ENCODE data around the gene DNAJC4. TPM values are rescaled to one million over a fixed set of nuclear protein-coding genes. Genes with fewer than 3 reads are reported as not detected.

DNAJC4 gene
- total and polyA plus RNA-seq, 2 of the 8 experiments (the other 6 are each of a cell fraction or from before 2014, with no cell fraction given) = 14.6 to 31.0 TPM

- Histone ChIP-seq H3K27ac (ENCODE audit: low read depth, low read length) (no peak overlapping the region), H2BK5ac (ENCODE audit: low read depth, low read length) (no peak overlapping the region), H2AK5ac (ENCODE audit: low read depth, low read length) (no peak overlapping the region), H2AFZ (ENCODE audit: low read length) (no peak overlapping the region), H3K4ac (replicated peaks; ENCODE audit: insufficient read length, low read depth, low read length) (no peak overlapping the region), H3K9ac (replicated peaks in 1 of 4; ENCODE audit: extremely low read depth in 1 of 4, low read depth in 3 of 4, low read length in 3 of 4) (no peak overlapping the region), H4K5ac (ENCODE audit: insufficient read length, low read depth, low read length) (no peak overlapping the region), H3K9me3 (ENCODE audit: insufficient read depth in 2 of 2, low read depth in 1 of 2, low read length in 1 of 2) (no peaks in the 10 kb centered on the region), H4K91ac (replicated peaks; ENCODE audit: insufficient read length, low read length) (no peak overlapping the region), H3K14ac (ENCODE audit: insufficient read length) (no peak overlapping the region), H3K23ac (ENCODE audit: insufficient read length) (no peak overlapping the region), H3K56ac (replicated peaks; ENCODE audit: insufficient read length, low read depth, low read length) (no peak overlapping the region), H3K4me1 (replicated peaks in 1 of 4; ENCODE audit: control insufficient read depth in 3 of 4, insufficient read depth in 4 of 4, low read length in 3 of 4) (peaks cover 0 to 23% (median 18%) of the 10 kb centered on the region in 4 experiments; a peak in 6 of 7 replicates), H3K4me3 (ENCODE audit: extremely low read depth in 1 of 4, insufficient read depth in 2 of 4, low read depth in 3 of 4, low read length in 4 of 4) (no peak overlapping the region), H3K23me2 (ENCODE audit: low read depth, low read length) (peaks cover 10% of the 10 kb centered on the region; the same call in 1 of the 2 replicates), H2BK12ac (ENCODE audit: low read depth, low read length) (no peak overlapping the region), H2BK120ac (replicated peaks; ENCODE audit: low read depth, low read length) (no peak overlapping the region), H3K27me3 (replicated peaks in 1 of 4; ENCODE audit: control insufficient read depth in 3 of 4, extremely low read depth in 1 of 4, insufficient read depth in 3 of 4, low read length in 3 of 4) (no peaks in the 10 kb centered on the region), H3K36me3 (ENCODE audit: control insufficient read depth in 2 of 4, insufficient read depth in 4 of 4, low read length in 3 of 4) (peaks cover 12 to 44% (median 24%) of the 10 kb centered on the region in 4 experiments), H3K4me2 (ENCODE audit: insufficient read depth in 1 of 2, low read depth in 2 of 2, low read length in 2 of 2) (no peak overlapping the region), H3K79me1 (ENCODE audit: low read depth, low read length) (peaks cover 2% of the 10 kb centered on the region; the same call in 1 of the 2 replicates), H4K20me1 (replicated peaks in 1 of 2; ENCODE audit: control insufficient read depth in 1 of 2, insufficient read depth in 2 of 2, low read length in 2 of 2) (peaks cover 10 to 22% of the 10 kb centered on the region in 2 experiments), H2BK20ac (ENCODE audit: low read length) (no peak overlapping the region), H4K8ac (ENCODE audit: extremely low read depth, insufficient read depth, low read length) (no peak overlapping the region), H3K18ac (ENCODE audit: extremely low read depth, low read length) (no peak overlapping the region), H3K79me2 (ENCODE audit: control insufficient read depth in 1 of 2, insufficient read depth in 2 of 2, low read length in 2 of 2) (peaks cover 0 to 23% of the 10 kb centered on the region in 2 experiments; a peak in 1 of 4 replicates), H2BK15ac (ENCODE audit: low read length) (no peak overlapping the region)
- WGBS, 2 experiments (ENCODE audit: extremely low coverage in 1 of 2, insufficient coverage in 1 of 2, insufficient read length in 1 of 2, insufficient replicate concordance in 2 of 2, low coverage in 1 of 2, low lambda C conversion rate in 2 of 2, missing lambda C conversion rate in 1 of 2) = 92% methylated on average over 7 of the region's 7 CpGs; no CpG with 5 or more reads in 1 of the 2 experiments
- POLR2A ChIA-PET (ENCODE audit: partially characterized antibody) = interaction anchor here (0.7 to 7.1 kb wide), 4 partner anchors 10 to 49 kb away, joined by 3 to 101 read pairs (median 20); partner anchors contain the start of genes FKBP2 and PPP1R14B
- DNase-seq (ENCODE audit: low read depth in 1 of 2, low spot score in 2 of 2) (no peak), FAIRE-seq (no peak)
- CTCF ChIA-PET (ENCODE audit: partially characterized antibody) = interaction anchor here (0.6 to 5.9 kb wide), 9 partner anchors 11 to 101 kb away, joined by 3 to 62 read pairs (median 4); no protein-coding TSS in a partner anchor
- TF ChIP-seq RAD21 (IDR thresholded peaks at IDR 0.05 in 1 of 2, conservative IDR thresholded peaks at IDR 0.05 in 1 of 2; ENCODE audit: low read depth in 2 of 2, low read length in 2 of 2) = no peak
- TF ChIP-seq TBP (IDR thresholded peaks at IDR 0.05; ENCODE audit: low read depth, low read length) = no peak
- TF ChIP-seq BRCA1 (IDR thresholded peaks at IDR 0.05; ENCODE audit: low read depth, low read length) = no peak
- TF ChIP-seq EZH2 (IDR thresholded peaks at IDR 0.05; ENCODE audit: low read depth, low read length, severe bottlenecking) = no peak
- TF ChIP-seq YY1 (IDR thresholded peaks at IDR 0.05; ENCODE audit: low read depth, low read length) = no peak
- TF ChIP-seq BACH1 (IDR thresholded peaks at IDR 0.05; ENCODE audit: low read length) = no peak
- no peak for TF ChIP-seq CHD1 (IDR thresholded peaks at IDR 0.05; ENCODE audit: low read depth, low read length)
- no peak for TF ChIP-seq KDM1A (IDR thresholded peaks at IDR 0.05; ENCODE audit: borderline replicate concordance, low read length)
- TF ChIP-seq POLR2AphosphoS5 (IDR thresholded peaks at IDR 0.05; ENCODE audit: low read depth, low read length) = no peak
- TF ChIP-seq EP300 (IDR thresholded peaks at IDR 0.05; ENCODE audit: borderline replicate concordance in 1 of 2, low read depth in 2 of 2, low read length in 2 of 2) = no peak
- no peak for TF ChIP-seq RXRA (IDR thresholded peaks at IDR 0.05; ENCODE audit: insufficient read depth, low read depth, low read length)
- TF ChIP-seq SP4 (IDR thresholded peaks at IDR 0.05; ENCODE audit: low read length) = no peak
- TF ChIP-seq NANOG (IDR thresholded peaks at IDR 0.05; ENCODE audit: insufficient read depth, low read depth, low read length, poor library complexity, severe bottlenecking) = no peak
- no peak for TF ChIP-seq RBBP5 (IDR thresholded peaks at IDR 0.05; ENCODE audit: borderline replicate concordance, low read depth, low read length)
Observed at GRCh38 chr11:64254326-64254725, 24.0 kb downstream of the DNAJC4 start.

Data from H1 (cell line).